ENCODE measurements around the gene UMODL1.
A peak's percentile ranks its signal among the peaks of the same experiment; 100 is the strongest.

UMODL1 gene

DNA sequence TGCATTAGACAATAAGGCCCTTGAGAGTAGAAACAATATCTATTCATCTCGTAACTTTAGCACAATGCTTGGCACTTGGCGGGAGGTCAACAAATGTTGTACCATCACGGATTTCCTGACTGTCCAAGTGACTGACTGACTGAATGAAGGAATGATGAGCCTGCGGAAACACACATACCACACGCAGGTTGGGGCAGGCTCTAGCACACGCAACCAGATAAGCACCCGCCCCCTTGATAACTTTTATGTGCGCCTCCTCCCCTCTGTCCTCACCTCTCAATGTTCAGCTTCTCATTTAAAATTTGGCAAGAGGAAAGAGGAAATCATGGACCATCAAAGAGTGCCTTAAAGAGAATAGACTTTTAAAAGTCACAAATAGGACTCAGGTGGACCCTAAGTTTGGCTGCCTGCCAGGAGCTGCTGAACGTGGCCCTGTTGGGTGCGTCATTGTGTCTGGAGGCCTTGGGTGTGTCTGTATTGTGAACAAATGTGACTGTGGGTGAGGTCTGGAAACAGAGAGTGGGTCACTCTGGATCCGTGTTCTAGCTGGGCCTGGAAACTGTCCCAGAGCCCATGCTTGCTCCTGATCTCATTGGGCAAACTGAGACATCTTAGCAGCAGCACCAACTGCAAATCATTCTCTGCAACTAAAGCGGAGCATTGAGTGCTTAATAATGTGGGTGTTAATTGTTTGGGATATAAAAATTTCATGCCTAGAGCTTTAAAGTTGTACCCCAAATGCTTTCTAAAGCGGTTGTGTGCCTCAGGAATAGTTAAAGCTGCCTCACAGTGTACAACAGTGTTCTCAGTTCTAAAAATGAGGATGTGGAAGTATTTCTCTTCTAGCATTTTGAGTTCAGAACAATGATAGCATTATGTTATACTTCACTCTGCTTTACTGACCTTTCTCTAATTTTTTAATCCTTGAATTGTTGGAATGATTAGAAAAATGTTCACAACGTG is 100.3 kb downstream of the UMODL1 start:
- Histone ChIP-seq H3K18ac (ENCODE audit: low read length) (no peak overlapping the region), H3K23ac (ENCODE audit: low read length) (no peak overlapping the region), H3K4me3 (ENCODE audit: low read depth, low read length) (no peak overlapping the region), H4K8ac (ENCODE audit: low read depth, low read length) (no peak overlapping the region), H3K4ac (ENCODE audit: low read depth, low read length) (no peak overlapping the region), H3K79me2 (ENCODE audit: control insufficient read depth, insufficient read depth, low read length, poor library complexity) (no peaks in the 10 kb centered on the region), H3K27ac (ENCODE audit: low read depth, low read length) (no peak overlapping the region), H3K14ac (ENCODE audit: low read length) (no peak overlapping the region), H2BK120ac (ENCODE audit: insufficient read depth, low read length, poor library complexity) (no peak overlapping the region), H2BK5ac (ENCODE audit: low read depth, low read length, poor library complexity) (no peak overlapping the region), H3K9me3 (ENCODE audit: insufficient read depth, low read depth, low read length) (peaks cover 3% of the 10 kb centered on the region), H3K27me3 (ENCODE audit: insufficient read depth, low read length) (no peaks in the 10 kb centered on the region), H3K9ac (ENCODE audit: low read length) (no peak overlapping the region), H3K79me1 (ENCODE audit: low read length) (no peaks in the 10 kb centered on the region), H2BK12ac (ENCODE audit: low read length) (no peak overlapping the region), H4K12ac (ENCODE audit: low read depth, low read length) (no peak overlapping the region), H3K4me1 (ENCODE audit: control insufficient read depth in 1 of 2, insufficient read depth in 2 of 2, low read length in 2 of 2) (no peaks in the 10 kb centered on the region), H2AK5ac (ENCODE audit: low read length) (no peak overlapping the region), H2AFZ (ENCODE audit: insufficient read depth, low read length, poor library complexity) (no peak overlapping the region), H4K91ac (ENCODE audit: low read depth, low read length) (no peak overlapping the region), H3K4me2 (ENCODE audit: low read length) (no peak overlapping the region), H3K36me3 (ENCODE audit: control insufficient read depth in 1 of 2, insufficient read depth in 2 of 2, low read length in 2 of 2) (no peaks in the 10 kb centered on the region)
- no CpG with 5 or more reads among the region's 14 CpGs for WGBS (ENCODE audit: extremely low coverage, insufficient coverage, insufficient read length)
- peak; percentile 68 to 82 for DNase-seq

DNA sequence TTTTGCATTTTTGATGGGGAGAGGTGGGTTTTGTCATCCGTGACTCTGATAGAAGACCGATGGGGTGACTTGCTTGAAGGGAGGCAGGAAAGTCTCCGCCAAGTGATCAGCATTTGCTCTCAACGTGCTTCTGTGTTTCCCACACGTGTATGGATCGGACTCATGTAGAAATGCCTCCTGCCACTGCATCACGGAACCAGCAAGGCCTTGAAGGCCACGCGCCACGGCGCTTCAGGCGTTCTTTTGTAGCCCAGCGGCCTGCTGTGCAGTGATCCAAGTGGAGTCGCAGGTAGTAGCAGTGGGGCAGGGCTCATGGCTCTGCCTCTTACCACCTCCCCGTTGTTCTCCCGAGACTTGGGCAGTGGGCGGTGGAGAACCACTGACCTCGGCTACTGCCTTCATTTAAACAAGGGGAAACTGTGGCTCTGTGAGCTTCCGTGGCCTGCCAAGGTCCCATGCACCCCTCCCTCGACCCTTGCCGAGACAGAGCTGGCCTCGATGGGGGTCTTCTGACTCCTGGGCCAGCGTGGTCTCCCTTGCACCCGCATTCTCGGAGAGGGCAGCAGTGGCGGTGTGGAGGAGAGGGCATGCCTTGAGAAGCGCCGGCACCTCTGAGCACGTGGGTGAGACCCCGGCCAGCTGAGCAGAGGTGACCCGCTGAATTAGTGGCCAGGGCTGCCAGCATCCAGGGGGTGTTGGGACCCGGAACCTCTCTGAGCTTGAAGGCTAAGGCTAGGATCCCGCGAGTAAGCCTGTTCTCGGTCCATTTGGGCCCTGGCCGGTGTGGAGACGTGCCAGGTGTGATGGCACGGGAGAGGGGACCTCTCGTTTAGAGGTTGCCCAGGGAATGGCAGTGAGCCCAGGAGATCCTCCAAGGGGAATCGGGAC is 101.7 kb downstream of the UMODL1 start:
- Histone ChIP-seq H2AFZ (ENCODE audit: insufficient read depth, low read length, poor library complexity) (no peak overlapping the region), H3K79me2 (ENCODE audit: control insufficient read depth, insufficient read depth, low read length, poor library complexity) (no peaks in the 10 kb centered on the region), H3K27me3 (ENCODE audit: insufficient read depth, low read length) (no peaks in the 10 kb centered on the region), H4K91ac (ENCODE audit: low read depth, low read length) (no peak overlapping the region), H3K18ac (ENCODE audit: low read length) (no peak overlapping the region), H3K9me3 (ENCODE audit: insufficient read depth, low read depth, low read length) (peaks cover 3% of the 10 kb centered on the region), H3K23ac (ENCODE audit: low read length) (no peak overlapping the region), H2AK5ac (ENCODE audit: low read length) (no peak overlapping the region), H3K9ac (ENCODE audit: low read length) (no peak overlapping the region), H3K79me1 (ENCODE audit: low read length) (no peaks in the 10 kb centered on the region), H2BK12ac (ENCODE audit: low read length) (no peak overlapping the region), H3K4me1 (ENCODE audit: control insufficient read depth in 1 of 2, insufficient read depth in 2 of 2, low read length in 2 of 2) (no peaks in the 10 kb centered on the region), H2BK5ac (ENCODE audit: low read depth, low read length, poor library complexity) (no peak overlapping the region), H4K12ac (ENCODE audit: low read depth, low read length) (no peak overlapping the region), H3K4me3 (ENCODE audit: low read depth, low read length) (no peak overlapping the region), H4K8ac (ENCODE audit: low read depth, low read length) (no peak overlapping the region), H3K4me2 (ENCODE audit: low read length) (no peak overlapping the region), H3K4ac (ENCODE audit: low read depth, low read length) (no peak overlapping the region), H3K14ac (ENCODE audit: low read length) (no peak overlapping the region), H3K36me3 (ENCODE audit: control insufficient read depth in 1 of 2, insufficient read depth in 2 of 2, low read length in 2 of 2) (no peaks in the 10 kb centered on the region), H2BK120ac (ENCODE audit: insufficient read depth, low read length, poor library complexity) (no peak overlapping the region), H3K27ac (ENCODE audit: low read depth, low read length) (no peak overlapping the region)
- no CpG with 5 or more reads among the region's 40 CpGs for whole genome bisulfite sequencing (ENCODE audit: extremely low coverage, insufficient coverage, insufficient read length)
- no peak for DNase-seq

DNA sequence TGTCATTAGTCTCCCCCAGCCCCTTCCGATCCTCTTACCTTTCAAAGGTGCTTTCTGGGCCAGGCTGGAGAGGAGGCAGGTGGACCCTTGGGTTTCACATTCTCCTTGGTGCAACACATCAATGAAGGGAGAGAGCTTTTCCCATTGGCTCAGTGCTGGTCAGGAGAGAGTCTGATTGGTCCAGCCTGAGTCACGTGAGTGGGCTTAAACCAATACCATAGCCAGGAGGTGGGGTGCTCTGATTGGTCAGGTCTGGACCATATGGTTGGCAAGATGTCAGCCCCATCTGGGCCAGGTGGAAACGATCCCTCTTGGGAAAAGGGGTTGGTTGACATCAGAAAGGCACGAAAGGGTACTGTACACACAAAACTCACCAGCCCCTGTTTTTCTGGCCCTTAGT is 103.1 kb downstream of the UMODL1 start:
- no peak overlapping the region for H2BK120ac ChIP-seq (ENCODE audit: insufficient read depth, low read length, poor library complexity)
- WGBS (ENCODE audit: extremely low coverage, insufficient coverage, insufficient read length), result no CpG with 5 or more reads among the region's 4 CpGs
- no peak for DNase-seq
- H3K4ac ChIP-seq (ENCODE audit: low read depth, low read length), result no peak overlapping the region
- no peak overlapping the region for H4K12ac ChIP-seq (ENCODE audit: low read depth, low read length)
- H3K9ac ChIP-seq (ENCODE audit: low read length), result no peak overlapping the region
- H3K18ac ChIP-seq (ENCODE audit: low read length), result no peak overlapping the region
- no peaks in the 10 kb centered on the region for H3K27me3 ChIP-seq (ENCODE audit: insufficient read depth, low read length)
- H3K23ac ChIP-seq (ENCODE audit: low read length), result no peak overlapping the region
- H2BK5ac ChIP-seq (ENCODE audit: low read depth, low read length, poor library complexity), result no peak overlapping the region
- H3K9me3 ChIP-seq (ENCODE audit: insufficient read depth, low read depth, low read length), result peaks cover 3% of the 10 kb centered on the region
- no peak overlapping the region for H3K4me3 ChIP-seq (ENCODE audit: low read depth, low read length)
- H2AK5ac ChIP-seq (ENCODE audit: low read length), result no peak overlapping the region
- H3K27ac ChIP-seq (ENCODE audit: low read depth, low read length), result no peak overlapping the region
- no peak overlapping the region for H3K14ac ChIP-seq (ENCODE audit: low read length)
- no peaks in the 10 kb centered on the region for H3K79me2 ChIP-seq (ENCODE audit: control insufficient read depth, insufficient read depth, low read length, poor library complexity)
- no peak overlapping the region for H4K91ac ChIP-seq (ENCODE audit: low read depth, low read length)
- no peaks in the 10 kb centered on the region for H3K79me1 ChIP-seq (ENCODE audit: low read length)
- H4K8ac ChIP-seq (ENCODE audit: low read depth, low read length), result no peak overlapping the region
- H2BK12ac ChIP-seq (ENCODE audit: low read length), result no peak overlapping the region
- H2AFZ ChIP-seq (ENCODE audit: insufficient read depth, low read length, poor library complexity), result no peak overlapping the region
- H3K4me1 ChIP-seq (ENCODE audit: control insufficient read depth in 1 of 2, insufficient read depth in 2 of 2, low read length in 2 of 2), result no peaks in the 10 kb centered on the region
- H3K4me2 ChIP-seq (ENCODE audit: low read length), result no peak overlapping the region
- H3K36me3 ChIP-seq (ENCODE audit: control insufficient read depth in 1 of 2, insufficient read depth in 2 of 2, low read length in 2 of 2), result no peaks in the 10 kb centered on the region

- Histone ChIP-seq H3K4ac (ENCODE audit: low read depth, low read length) (no peak overlapping the region), H4K12ac (ENCODE audit: low read depth, low read length) (no peak overlapping the region), H4K8ac (ENCODE audit: low read depth, low read length) (no peak overlapping the region), H2AK5ac (ENCODE audit: low read length) (no peak overlapping the region), H3K36me3 (ENCODE audit: control insufficient read depth in 1 of 2, insufficient read depth in 2 of 2, low read length in 2 of 2) (no peaks in the 10 kb centered on the region), H3K79me2 (ENCODE audit: control insufficient read depth, insufficient read depth, low read length, poor library complexity) (no peaks in the 10 kb centered on the region), H3K4me3 (ENCODE audit: low read depth, low read length) (no peak overlapping the region), H3K18ac (ENCODE audit: low read length) (no peak overlapping the region), H3K4me1 (ENCODE audit: control insufficient read depth in 1 of 2, insufficient read depth in 2 of 2, low read length in 2 of 2) (no peaks in the 10 kb centered on the region), H2AFZ (ENCODE audit: insufficient read depth, low read length, poor library complexity) (no peak overlapping the region), H2BK5ac (ENCODE audit: low read depth, low read length, poor library complexity) (no peak overlapping the region), H3K9ac (ENCODE audit: low read length) (no peak overlapping the region), H3K9me3 (ENCODE audit: insufficient read depth, low read depth, low read length) (peaks cover 3% of the 10 kb centered on the region), H3K14ac (ENCODE audit: low read length) (no peak overlapping the region), H4K91ac (ENCODE audit: low read depth, low read length) (no peak overlapping the region), H2BK12ac (ENCODE audit: low read length) (no peak overlapping the region), H3K27ac (ENCODE audit: low read depth, low read length) (no peak overlapping the region), H3K4me2 (ENCODE audit: low read length) (no peak overlapping the region), H3K79me1 (ENCODE audit: low read length) (no peaks in the 10 kb centered on the region), H2BK120ac (ENCODE audit: insufficient read depth, low read length, poor library complexity) (no peak overlapping the region), H3K27me3 (ENCODE audit: insufficient read depth, low read length) (no peaks in the 10 kb centered on the region), H3K23ac (ENCODE audit: low read length) (no peak overlapping the region)
- WGBS (ENCODE audit: extremely low coverage, insufficient coverage, insufficient read length), result no CpG with 5 or more reads among the region's 6 CpGs
- peak in 1 of 2 donors; percentile 38 for DNase-seq
These were observed 104.1 kb downstream of the UMODL1 start for GRCh38 chr21:42175110-42175710.

Measured in trophoblast cell (in vitro differentiated cells and primary cell).